SU-DHL-6 (cell line): ENCODE results near the gene APOL4.

ENCODE experiments used
- EZH2phosphoT487 ChIP-seq: fragments of 200-600 bp; sonication (generic), shearing (Covaris generic); conservative IDR thresholded peaks from 2 replicates; pipeline ENCODE4 v1.6.1; 2018; ENCODE audit warnings: mild to moderate bottlenecking, antibody characterized with exemption, low read length, moderate library complexity, mixed read lengths
- TF ChIP-seq, protein P1 (sequence below): fragments of 200-600 bp; sonication (generic); IDR thresholded peaks from one replicate; pipeline ENCODE4 v1.5.1; 2017; ENCODE audit warnings: antibody characterized with exemption, mild to moderate bottlenecking, low read length, moderate library complexity; ENCODE audit not compliant: insufficient read depth, poor library complexity, severe bottlenecking

DNA sequence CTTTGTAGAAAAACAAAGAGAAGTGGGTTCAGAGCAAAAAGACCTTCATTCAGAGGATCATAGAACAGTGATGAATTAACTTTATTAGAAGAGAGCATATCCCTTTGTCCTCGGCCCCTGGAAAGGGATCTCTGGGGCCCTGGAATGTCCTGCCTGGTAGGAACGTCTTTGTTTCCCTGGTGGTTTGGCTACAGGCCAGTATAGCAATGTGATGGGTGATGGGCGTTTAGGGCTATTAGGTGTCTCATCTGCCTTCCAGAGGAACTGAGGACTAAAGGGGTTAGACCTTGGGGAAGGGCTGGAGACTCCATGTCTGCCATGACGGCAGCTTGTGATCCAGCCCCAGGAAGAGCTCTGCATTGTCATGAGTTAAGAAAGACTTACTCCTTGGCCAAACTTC, 9.1 kb downstream of the APOL4 start:
- TF ChIP-seq, protein P1, sequence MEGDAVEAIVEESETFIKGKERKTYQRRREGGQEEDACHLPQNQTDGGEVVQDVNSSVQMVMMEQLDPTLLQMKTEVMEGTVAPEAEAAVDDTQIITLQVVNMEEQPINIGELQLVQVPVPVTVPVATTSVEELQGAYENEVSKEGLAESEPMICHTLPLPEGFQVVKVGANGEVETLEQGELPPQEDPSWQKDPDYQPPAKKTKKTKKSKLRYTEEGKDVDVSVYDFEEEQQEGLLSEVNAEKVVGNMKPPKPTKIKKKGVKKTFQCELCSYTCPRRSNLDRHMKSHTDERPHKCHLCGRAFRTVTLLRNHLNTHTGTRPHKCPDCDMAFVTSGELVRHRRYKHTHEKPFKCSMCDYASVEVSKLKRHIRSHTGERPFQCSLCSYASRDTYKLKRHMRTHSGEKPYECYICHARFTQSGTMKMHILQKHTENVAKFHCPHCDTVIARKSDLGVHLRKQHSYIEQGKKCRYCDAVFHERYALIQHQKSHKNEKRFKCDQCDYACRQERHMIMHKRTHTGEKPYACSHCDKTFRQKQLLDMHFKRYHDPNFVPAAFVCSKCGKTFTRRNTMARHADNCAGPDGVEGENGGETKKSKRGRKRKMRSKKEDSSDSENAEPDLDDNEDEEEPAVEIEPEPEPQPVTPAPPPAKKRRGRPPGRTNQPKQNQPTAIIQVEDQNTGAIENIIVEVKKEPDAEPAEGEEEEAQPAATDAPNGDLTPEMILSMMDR, result no peak
- no peak for TF ChIP-seq EZH2phosphoT487
